HepG2 (cell line): ENCODE results near the gene ASTN2. TPM values are rescaled to one million over a fixed set of nuclear protein-coding genes. Genes with fewer than 3 reads are reported as not detected.

Experiments used
- ATAC-seq: fragments of 200-7000 bp; cut with Tn5 transposase; 3 replicates; pipeline ENCODE4 v1.9.1; 2020; ENCODE audit warnings: mild to moderate bottlenecking, moderate library complexity
- BruUV-seq: library from RNA; stranded (reverse); fragments of 400-500 nt; replicated peaks from 2 replicates; lab custom pipeline; 2021; lab: Mats Ljungman, UMichigan
- CTCF ChIA-PET: fragments of 300-600 bp; formaldehyde crosslinking; extraction: SDS; loops from one replicate; lab custom pipeline; 2021; ENCODE audit warnings: low total read pairs, inconsistent platforms, low intra/inter-chr PET ratio; lab: Yijun Ruan, JAX
- POLR2A ChIA-PET: fragments of 350-600 bp; sonication (Branson Sonifier 250); formaldehyde crosslinking; loops from one replicate; lab custom pipeline; 2020; ENCODE audit warnings: antibody characterized with exemption, inconsistent platforms; lab: Yijun Ruan, JAX
- DNase-seq: peaks from one replicate; pipeline ENCODE4 v3.0.0-alpha.2; 2015; ENCODE audit warnings: low spot score
- FAIRE-seq: peaks from 3 replicates; lab custom pipeline; 2011; peaks lifted over from hg19 to GRCh38; lab: Jason Lieb, UNC
- H2AFZ ChIP-seq: one replicate; pipeline ENCODE4 v1.6.1; 2011; ENCODE audit warnings: low read length, inconsistent platforms
- H3K27ac ChIP-seq: fragments of 300-600 bp; 3 replicates; pipeline ENCODE4 v1.8.0; 2011; ENCODE audit warnings: mixed run types, mild to moderate bottlenecking, mixed read lengths, low read length, inconsistent platforms; ENCODE audit not compliant: insufficient read depth; ENCODE audit errors: extremely low read length
- H3K27me3 ChIP-seq, 2 experiments: fragments of 200-600 bp in 1 of 2; 2 replicates in 1 of 2; 3 replicates in 1 of 2; pipeline versions ENCODE4 v1.6.0 to v1.8.0; 2011; ENCODE audit warnings: low read length in 2 of 2, mild to moderate bottlenecking in 2 of 2, moderate library complexity in 2 of 2, inconsistent platforms in 1 of 2; ENCODE audit not compliant: insufficient read depth in 2 of 2, control insufficient read depth in 1 of 2
- H3K36me3 ChIP-seq, 2 experiments: fragments of 200-600 bp in 1 of 2; replicated peaks in 1 of 2; 2 replicates in 1 of 2; 3 replicates in 1 of 2; pipeline versions ENCODE4 v1.5.1 to v1.8.0; 2011; ENCODE audit warnings: low read length in 2 of 2, inconsistent platforms in 1 of 2; ENCODE audit not compliant: insufficient read depth in 2 of 2, control insufficient read depth in 1 of 2
- H3K4me1 ChIP-seq: 2 replicates; pipeline ENCODE4 v1.5.1; 2012; ENCODE audit warnings: low read length, inconsistent platforms; ENCODE audit not compliant: insufficient read depth
- H3K4me2 ChIP-seq: 2 replicates; pipeline ENCODE4 v1.6.0; 2011; ENCODE audit warnings: low read depth, low read length, inconsistent platforms
- H3K4me3 ChIP-seq, 3 experiments: fragments of 200-600 bp in 1 of 3; sonication (generic), shearing (Covaris generic) in 1 of 3; replicated peaks in 1 of 3; 2 replicates each; pipeline ENCODE4 v1.5.1; 2011 to 2016; ENCODE audit warnings: low read length in 3 of 3, inconsistent platforms in 2 of 3, low read depth in 2 of 3, mild to moderate bottlenecking in 2 of 3, control low read depth in 1 of 3, mixed read lengths in 1 of 3; ENCODE audit not compliant: insufficient read depth in 1 of 3
- H3K79me2 ChIP-seq: one replicate; pipeline ENCODE4 v1.6.1; 2011; ENCODE audit warnings: low read length, inconsistent platforms; ENCODE audit not compliant: insufficient read depth
- H3K9ac ChIP-seq: 2 replicates; pipeline ENCODE4 v1.6.0; 2011; ENCODE audit warnings: mild to moderate bottlenecking, low read depth, low read length, inconsistent platforms; ENCODE audit not compliant: insufficient read depth
- H3K9me3 ChIP-seq: 2 replicates; pipeline ENCODE4 v1.5.1; 2012; ENCODE audit warnings: mild to moderate bottlenecking, low read length
- H4K20me1 ChIP-seq: 2 replicates; pipeline ENCODE4 v1.6.0; 2011; ENCODE audit warnings: inconsistent platforms, mild to moderate bottlenecking, low read length, moderate library complexity; ENCODE audit not compliant: insufficient read depth
- CBX2 ChIP-seq, 2 experiments: fragments of 200-600 bp in 1 of 2; sonication (generic); formaldehyde crosslinking in 1 of 2; IDR thresholded peaks; 2 replicates each; pipeline versions ENCODE4 v1.7.0 to v1.8.1; 2018 to 2022; ENCODE audit warnings: low read depth in 2 of 2, low read length in 1 of 2, mild to moderate bottlenecking in 1 of 2, missing genetic modification reagents in 1 of 2
- E2F5 ChIP-seq: sonication (generic); formaldehyde crosslinking; conservative IDR thresholded peaks from 2 replicates; pipeline ENCODE4 v1.4.0; 2020; ENCODE audit warnings: missing genetic modification reagents
- HOXA7 ChIP-seq: sonication (generic); formaldehyde crosslinking; IDR thresholded peaks from 2 replicates; pipeline ENCODE4 v1.8.1; 2022; ENCODE audit warnings: mild to moderate bottlenecking, missing genetic modification reagents, moderate library complexity
- JARID2 ChIP-seq: sonication (generic); formaldehyde crosslinking; IDR thresholded peaks from 2 replicates; pipeline ENCODE4 v1.8.1; 2023; ENCODE audit warnings: missing genetic modification reagents, inconsistent platforms; ENCODE audit not compliant: insufficient replicate concordance
- KMT2A ChIP-seq: sonication (generic); formaldehyde crosslinking; IDR thresholded peaks from 2 replicates; pipeline ENCODE4 v1.4.0; 2020; ENCODE audit warnings: missing genetic modification reagents
- MBD4 ChIP-seq: IDR thresholded peaks from 2 replicates; pipeline ENCODE4 v1.6.1; 2012; ENCODE audit warnings: low read length, inconsistent platforms, borderline replicate concordance
- MXD4 ChIP-seq: IDR thresholded peaks from 2 replicates; pipeline ENCODE4 v1.6.1; 2016; ENCODE audit warnings: mild to moderate bottlenecking, missing biosample characterization, missing genetic modification reagents
- MXI1 ChIP-seq: IDR thresholded peaks from 3 replicates; pipeline ENCODE4 v1.6.1; 2012; ENCODE audit warnings: low read depth, low read length, inconsistent platforms, borderline replicate concordance
- NFRKB ChIP-seq: fragments of 450-650 bp; IDR thresholded peaks from 2 replicates; pipeline ENCODE4 v1.6.1; 2017
- NR2F6 ChIP-seq, 2 experiments: IDR thresholded peaks; 2 replicates each; pipeline ENCODE4 v1.6.1; 2016; ENCODE audit warnings: antibody characterized with exemption in 1 of 2, mild to moderate bottlenecking in 1 of 2
- PCBP1 ChIP-seq: fragments of 200-400 bp; formaldehyde crosslinking; IDR thresholded peaks from 2 replicates; pipeline ENCODE4 v1.6.1; 2017; ENCODE audit warnings: mild to moderate bottlenecking, low read depth, low read length, borderline replicate concordance
- PHB2 ChIP-seq: fragments of 450-650 bp; IDR thresholded peaks from 2 replicates; pipeline ENCODE4 v1.6.1; 2018; ENCODE audit not compliant: partially characterized antibody
- PHF21A ChIP-seq: sonication (generic); formaldehyde crosslinking; IDR thresholded peaks from 2 replicates; pipeline ENCODE4 v1.5.0; 2020; ENCODE audit warnings: mild to moderate bottlenecking, missing genetic modification reagents
- SRF ChIP-seq: IDR thresholded peaks from 2 replicates; pipeline ENCODE4 v1.6.1; 2011; ENCODE audit warnings: mild to moderate bottlenecking, low read depth, low read length, moderate library complexity
- TBX3 ChIP-seq: fragments of 450-650 bp; IDR thresholded peaks from 2 replicates; pipeline ENCODE4 v1.6.1; 2017; ENCODE audit warnings: antibody characterized with exemption, mild to moderate bottlenecking, inconsistent platforms, borderline replicate concordance
- TOPORS ChIP-seq: sonication (generic); formaldehyde crosslinking; IDR thresholded peaks from 2 replicates; pipeline ENCODE4 v1.8.0; 2023; ENCODE audit warnings: mild to moderate bottlenecking, missing genetic modification reagents
- ZBTB7B ChIP-seq: sonication (generic); formaldehyde crosslinking; IDR thresholded peaks from 2 replicates; pipeline ENCODE4 v1.4.0; 2020; ENCODE audit warnings: missing genetic modification reagents
- ZNF253 ChIP-seq: sonication (generic); formaldehyde crosslinking; IDR thresholded peaks from 2 replicates; pipeline ENCODE4 v1.8.0; 2022; ENCODE audit warnings: mild to moderate bottlenecking, missing genetic modification reagents, borderline replicate concordance
- ZNF296 ChIP-seq: sonication (generic); formaldehyde crosslinking; conservative IDR thresholded peaks from 2 replicates; pipeline ENCODE4 v1.5.0; 2020; ENCODE audit warnings: mild to moderate bottlenecking, missing genetic modification reagents
- ZNF530 ChIP-seq: sonication (generic); formaldehyde crosslinking; IDR thresholded peaks from 2 replicates; pipeline ENCODE4 v1.5.0; 2020; ENCODE audit warnings: low read depth, mild to moderate bottlenecking, missing genetic modification reagents
- ZNF629 ChIP-seq: sonication (generic); formaldehyde crosslinking; conservative IDR thresholded peaks from 2 replicates; pipeline ENCODE4 v1.5.0; 2020; ENCODE audit warnings: missing genetic modification reagents
- ZNF674 ChIP-seq: sonication (generic); formaldehyde crosslinking; IDR thresholded peaks from 2 replicates; pipeline ENCODE4 v1.5.0; 2020; ENCODE audit warnings: low read depth, mild to moderate bottlenecking, missing genetic modification reagents
- ZNF724P ChIP-seq: sonication (generic); formaldehyde crosslinking; IDR thresholded peaks from 2 replicates; pipeline ENCODE4 v1.8.0; 2022; ENCODE audit warnings: missing genetic modification reagents, borderline replicate concordance
- WGBS: methylation state at CpG from one replicate; pipeline ENCODE4 v1.1.6; 2017; ENCODE audit warnings: low lambda C conversion rate; 5-methylcytosine and 5-hydroxymethylcytosine counted together
- in situ Hi-C: cut with HindIII; loops from 2 replicates; pipeline ENCODE4 v1.10.0; 2017; ENCODE audit warnings: low pct_unique_long_range_greater_than_20kb; ENCODE audit not compliant: extremely low pct_ligation_motif_present
- intact Hi-C: fragments of 100-400 bp; cut with micrococcal nuclease; formaldehyde crosslinking; loops from one replicate; pipeline ENCODE4 v1.10.0; 2022; ENCODE audit not compliant: unreplicated experiment
- polyA plus RNA-seq, 8 experiments: library from polyadenylated mRNA; depleted of rRNA in 3 of 8; stranded (reverse) in 7 of 8; unstranded in 1 of 8; fragments of >200 nt; fragmentation: Illumina TruSeq in 4 of 8; extraction: Trizol in 4 of 8; gene quantifications; 2 replicates each; pipeline versions ENCODE4 v1.2.1 to v1.2.3, GENCODE V29; 2011 to 2016; ENCODE audit warnings: low read depth in 4 of 8, missing spikeins in 1 of 8, mixed read lengths in 1 of 8; ENCODE audit not compliant: insufficient read depth in 1 of 8
- total RNA-seq, 5 experiments: library from RNA; depleted of rRNA; stranded (reverse); fragments of >200 nt; fragmentation: Illumina TruSeq; extraction: Trizol; gene quantifications; 2 replicates each; pipeline ENCODE4 v1.2.3, GENCODE V29; 2016; ENCODE audit warnings: low read depth in 1 of 5
- TF ChIP-seq, protein P1 (sequence below): sonication (generic); formaldehyde crosslinking; IDR thresholded peaks from 2 replicates; pipeline ENCODE4 v1.5.0; 2020; ENCODE audit warnings: missing genetic modification reagents
- TF ChIP-seq, protein P2 (sequence below): sonication (generic); formaldehyde crosslinking; IDR thresholded peaks from 2 replicates; pipeline ENCODE4 v1.4.0; 2020; ENCODE audit warnings: missing genetic modification reagents; ENCODE audit errors: not compliant biosample characterization

Gene ASTN2
- total and polyA plus RNA-seq, 2 of the 13 experiments (the other 11 are each of a cell fraction or from before 2014, with no cell fraction given): 5.2 to 13.5 TPM

DNA sequence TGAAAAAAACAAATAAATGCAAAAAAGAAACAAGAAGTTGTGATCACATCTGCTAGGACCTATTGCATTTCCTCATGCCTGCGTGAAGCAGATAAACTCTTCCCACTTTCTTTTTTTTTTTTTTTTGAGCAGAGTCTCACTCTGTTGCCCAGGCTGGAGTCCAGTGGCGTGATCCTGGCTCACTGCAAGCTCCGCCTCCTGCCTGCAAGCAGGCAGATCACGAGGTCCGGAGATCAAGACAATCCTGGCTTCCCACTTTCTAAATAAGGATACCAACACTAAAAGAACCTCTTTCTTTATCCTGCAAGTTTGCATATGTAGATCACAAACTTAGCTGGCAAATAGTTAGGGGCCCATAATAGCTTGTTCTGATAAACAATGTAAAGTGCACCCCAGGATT is 128.6 kb downstream of the ASTN2 start (continued):
- TF ChIP-seq, protein P1, sequence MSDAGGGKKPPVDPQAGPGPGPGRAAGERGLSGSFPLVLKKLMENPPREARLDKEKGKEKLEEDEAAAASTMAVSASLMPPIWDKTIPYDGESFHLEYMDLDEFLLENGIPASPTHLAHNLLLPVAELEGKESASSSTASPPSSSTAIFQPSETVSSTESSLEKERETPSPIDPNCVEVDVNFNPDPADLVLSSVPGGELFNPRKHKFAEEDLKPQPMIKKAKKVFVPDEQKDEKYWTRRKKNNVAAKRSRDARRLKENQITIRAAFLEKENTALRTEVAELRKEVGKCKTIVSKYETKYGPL: no peak
- TF ChIP-seq TOPORS (CRISPR knock-in tag): no peak
- no peak for TF ChIP-seq MBD4
- TF ChIP-seq, protein P2, sequence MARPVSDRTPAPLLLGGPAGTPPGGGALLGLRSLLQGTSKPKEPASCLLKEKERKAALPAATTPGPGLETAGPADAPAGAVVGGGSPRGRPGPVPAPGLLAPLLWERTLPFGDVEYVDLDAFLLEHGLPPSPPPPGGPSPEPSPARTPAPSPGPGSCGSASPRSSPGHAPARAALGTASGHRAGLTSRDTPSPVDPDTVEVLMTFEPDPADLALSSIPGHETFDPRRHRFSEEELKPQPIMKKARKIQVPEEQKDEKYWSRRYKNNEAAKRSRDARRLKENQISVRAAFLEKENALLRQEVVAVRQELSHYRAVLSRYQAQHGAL: no peak
- no peak for TF ChIP-seq HOXA7 (CRISPR knock-in tag)
- TF ChIP-seq PHF21A (CRISPR knock-in tag): no peak
- no peak for TF ChIP-seq JARID2 (CRISPR knock-in tag)
- TF ChIP-seq ZNF674 (CRISPR knock-in tag): no peak
- TF ChIP-seq ZNF253: no peak
- no peak for TF ChIP-seq PHB2
- TF ChIP-seq MXD4 (CRISPR knock-in tag): no peak
- TF ChIP-seq ZNF724P (CRISPR knock-in tag): no peak

DNA sequence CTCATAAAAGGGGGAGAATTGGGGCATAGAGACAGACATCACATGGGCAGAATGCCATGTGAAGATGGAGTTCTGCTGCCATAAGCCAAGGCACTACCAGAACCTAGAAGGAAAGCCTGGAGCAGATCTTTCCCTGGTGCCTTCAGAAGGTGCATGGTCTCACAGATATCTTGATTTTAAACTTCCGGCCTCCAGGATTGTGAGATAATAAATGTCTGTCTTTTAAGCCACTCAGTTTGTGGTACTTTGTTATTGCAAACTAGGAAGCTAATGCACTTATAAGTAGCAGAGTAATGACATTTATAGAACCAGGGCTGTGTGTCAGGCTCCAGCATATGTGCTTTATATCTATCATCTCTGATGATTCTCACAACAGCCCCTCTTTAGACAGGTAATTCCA is 130.4 kb downstream of the ASTN2 start:
- CTCF ChIA-PET: no interaction called here
- ATAC-seq: no peak
- intact Hi-C loops (no loop called here), in situ Hi-C loops (no loop called here)
- H3K36me3 ChIP-seq: no peaks in the 10 kb centered on the region
- H3K4me2 ChIP-seq: no peak overlapping the region
- POLR2A ChIA-PET: no interaction called here
- DNase-seq: no peak
- no peaks in the 10 kb centered on the region for H3K79me2 ChIP-seq
- no peaks in the 10 kb centered on the region for H3K27me3 ChIP-seq
- no peak overlapping the region for H2AFZ ChIP-seq
- H3K27ac ChIP-seq: no peak overlapping the region
- H4K20me1 ChIP-seq: no peaks in the 10 kb centered on the region
- 9% methylated on average over 1 of the region's 1 CpG for WGBS
- no peaks in the 10 kb centered on the region for H3K9me3 ChIP-seq
- H3K4me1 ChIP-seq: no peaks in the 10 kb centered on the region
- no peak overlapping the region for H3K9ac ChIP-seq
- BruUV-seq: no TSS peak
- H3K4me3 ChIP-seq: no peak overlapping the region
- no peak for FAIRE-seq
- TF ChIP-seq ZBTB7B (no peak), KMT2A (CRISPR knock-in tag) (no peak), NFRKB (no peak), TBX3 (no peak), ZNF296 (CRISPR knock-in tag) (no peak), MXI1 (no peak), E2F5 (CRISPR knock-in tag) (no peak), ZNF530 (CRISPR knock-in tag) (no peak), CBX2 (IDR thresholded peaks at IDR 0.05; ENCODE audit: low read depth, low read length) (no peak), CBX2 (CRISPR knock-in tag; IDR thresholded peaks at IDR 0.05; ENCODE audit: low read depth) (no peak), PCBP1 (no peak), ZNF629 (CRISPR knock-in tag) (no peak), SRF (no peak), NR2F6 (IDR thresholded peaks at IDR 0.05) (no peak), NR2F6 (CRISPR knock-in tag; IDR thresholded peaks at IDR 0.05) (no peak)
